GM12892 (cell line): ENCODE results near the gene GATB.

Source experiments
- POLR2AphosphoS5 ChIP-seq: IDR thresholded peaks from 2 replicates; pipeline ENCODE4 v1.6.1; 2011; ENCODE audit warnings: low read depth, low read length, control low read depth
- TAF1 ChIP-seq: IDR thresholded peaks from 2 replicates; pipeline ENCODE4 v1.6.1; 2011; ENCODE audit warnings: low read depth, mild to moderate bottlenecking, control low read depth, low read length, borderline replicate concordance

GRCh38 chr4:151799417-151800012 lies 38.7 kb upstream of the GATB start:
- TF ChIP-seq TAF1: no peak
- TF ChIP-seq POLR2AphosphoS5: no peak
